Right lobe of liver (tissue), 6 donors: ENCODE results near the gene CFAP20DC. TPM values are rescaled to one million over a fixed set of nuclear protein-coding genes. Genes with fewer than 3 reads are reported as not detected.

Experiments used
- ATAC-seq, 4 donors: fragments of 200-7000 bp; cut with Tn5 transposase; one replicate each; pipeline ENCODE4 v1.9.1; 2020; ENCODE audit warnings: mild to moderate bottlenecking in 4 of 4, moderate library complexity in 4 of 4
- DNase-seq, 3 donors: peaks; one replicate each; pipeline ENCODE4 v3.0.0-alpha.2; 2020
- H3K27ac ChIP-seq, 3 donors: fragments of 200-600 bp; one replicate each; pipeline ENCODE4 v1.8.0; 2022
- H3K27me3 ChIP-seq, 2 donors: fragments of 200-600 bp; one replicate each; pipeline ENCODE4 v1.8.0; 2022
- H3K36me3 ChIP-seq, 4 donors: fragments of 200-600 bp; sonication (generic) in 1 of 4; one replicate each; pipeline versions ENCODE4 v1.5.1 to v1.8.0; 2017 to 2022; ENCODE audit warnings: control low read depth in 1 of 4
- H3K4me1 ChIP-seq, 4 donors: fragments of 200-600 bp; sonication (generic) in 1 of 4; one replicate each; pipeline versions ENCODE4 v1.5.1 to v1.8.0; 2017 to 2022; ENCODE audit warnings: control low read depth in 1 of 4
- H3K4me3 ChIP-seq, 3 donors: fragments of 200-600 bp; one replicate each; pipeline ENCODE4 v1.8.0; 2022
- H3K9me3 ChIP-seq, 4 donors: fragments of 200-600 bp; sonication (generic) in 1 of 4; one replicate each; pipeline versions ENCODE4 v1.5.1 to v1.8.0; 2017 to 2022; ENCODE audit warnings: control low read depth in 1 of 4
- CTCF ChIP-seq, 4 donors: fragments of 200-600 bp in 3 of 4; fragments of 450-650 bp in 1 of 4; IDR thresholded peaks; one replicate each; pipeline versions ENCODE4 v1.5.1 to v1.8.0; 2016 to 2022; ENCODE audit warnings: antibody characterized with exemption in 4 of 4, mild to moderate bottlenecking in 2 of 4
- POLR2A ChIP-seq: fragments of 450-650 bp; IDR thresholded peaks from one replicate; pipeline ENCODE4 v1.6.1; 2017; ENCODE audit warnings: antibody characterized with exemption, mild to moderate bottlenecking
- WGBS: methylation state at CpG from one replicate; pipeline ENCODE4 v1.1.6; 2018; ENCODE audit warnings: low coverage, low lambda C conversion rate; ENCODE audit not compliant: insufficient coverage; ENCODE audit errors: missing lambda C conversion rate; 5-methylcytosine and 5-hydroxymethylcytosine counted together
- intact Hi-C, 2 donors: fragments of 100-400 bp; cut with DNase I; formaldehyde crosslinking; loops; one replicate each; pipeline versions ENCODE4 v1.11.2 to v1.14.1; 2022
- total RNA-seq, 6 experiments: library from RNA; depleted of rRNA in 2 of 6; stranded (reverse); fragments of >200 nt in 2 of 6; fragmentation: NEBNext Ultra II Directional in 3 of 6; extraction: Animal tissue kit (Norgen Biotek cat#: 25700) in 3 of 6; gene quantifications; one replicate each; pipeline versions ENCODE4 v1.1.0 to v1.2.4, GENCODE V29; 2016 to 2023
- donor health status: DM: no; HTN: yes; CAD: no.
- donor health status: DM: no; HTN: no; CAD: no.
- donor health status: DM: no; HTN: no; CAD: no.
- donor health status: DM: no; HTN: yes; CAD: no.
- donor health status: DM: no; HTN: yes; CAD: no.

Gene CFAP20DC
- total RNA-seq, 6 experiments from 2014 or later: 0.67 to 2.7 (median 1.5) TPM

- TF ChIP-seq CTCF (IDR thresholded peaks at IDR 0.05): no peak
- TF ChIP-seq POLR2A: no peak
- intact Hi-C loops: no loop called here
- no peaks in the 10 kb centered on the region for H3K36me3 ChIP-seq
- no peaks in the 10 kb centered on the region for H3K27me3 ChIP-seq
- ATAC-seq: no peak
- no peaks in the 10 kb centered on the region for H3K9me3 ChIP-seq
- DNase-seq: no peak
- 62% methylated on average over 3 of the region's 3 CpGs for WGBS
- H3K4me1 ChIP-seq: no peaks in the 10 kb centered on the region
- H3K27ac ChIP-seq: no peak overlapping the region
- H3K4me3 ChIP-seq: no peak overlapping the region
Measured at GRCh38 chr3:59085976-59086375, 36.2 kb upstream of the CFAP20DC start.

- ATAC-seq: no peak
- WGBS: 90% methylated on average over 1 of the region's 1 CpG
Measured at GRCh38 chr3:59084583-59084982, 34.8 kb upstream of the CFAP20DC start.

GRCh38 chr3:59082106-59082505 is 32.3 kb upstream of the CFAP20DC start:
- Histone ChIP-seq H3K9me3 (no peaks in the 10 kb centered on the region), H3K36me3 (no peaks in the 10 kb centered on the region), H3K4me3 (no peak overlapping the region), H3K27me3 (no peaks in the 10 kb centered on the region), H3K27ac (no peak overlapping the region), H3K4me1 (no peaks in the 10 kb centered on the region)
- intact Hi-C loops: no loop called here
- WGBS: 29% methylated on average over 1 of the region's 4 CpGs
- no peak for TF ChIP-seq POLR2A
- DNase-seq: no peak
- ATAC-seq: no peak

More at GRCh38 chr3:59084583-59084982, 34.8 kb upstream of the CFAP20DC start:
- Histone ChIP-seq H3K27ac (no peak overlapping the region), H3K36me3 (no peaks in the 10 kb centered on the region), H3K9me3 (no peaks in the 10 kb centered on the region), H3K27me3 (no peaks in the 10 kb centered on the region), H3K4me3 (no peak overlapping the region), H3K4me1 (no peaks in the 10 kb centered on the region)
- intact Hi-C loops: no loop called here
- no peak for DNase-seq
- TF ChIP-seq CTCF (IDR thresholded peaks at IDR 0.05) (no peak), POLR2A (no peak)

GRCh38 chr3:59081071-59081470 is 31.2 kb upstream of the CFAP20DC start:
- Histone ChIP-seq H3K27me3 (no peaks in the 10 kb centered on the region), H3K9me3 (no peaks in the 10 kb centered on the region), H3K27ac (no peak overlapping the region), H3K4me1 (no peaks in the 10 kb centered on the region), H3K36me3 (no peaks in the 10 kb centered on the region), H3K4me3 (no peak overlapping the region)
- DNase-seq: no peak
- no peak for ATAC-seq
- 50% methylated on average over 2 of the region's 2 CpGs for WGBS
- no peak for TF ChIP-seq CTCF (IDR thresholded peaks at IDR 0.05)
- TF ChIP-seq POLR2A: no peak
- intact Hi-C loops: no loop called here

- no peaks in the 10 kb centered on the region for H3K9me3 ChIP-seq
- H3K4me3 ChIP-seq: no peak overlapping the region
- H3K36me3 ChIP-seq: no peaks in the 10 kb centered on the region
- intact Hi-C loops: no loop called here
- H3K27me3 ChIP-seq: no peaks in the 10 kb centered on the region
- H3K4me1 ChIP-seq: no peaks in the 10 kb centered on the region
- DNase-seq (no peak), ATAC-seq (no peak)
- WGBS: 21% methylated on average over 1 of the region's 1 CpG
- no peak for TF ChIP-seq CTCF (IDR thresholded peaks at IDR 0.05)
- no peak overlapping the region for H3K27ac ChIP-seq
Measured at GRCh38 chr3:59079962-59080361, 30.1 kb upstream of the CFAP20DC start.
